Stimulated activated CD8-positive, alpha-beta memory T cell treated with anti-CD3 and anti-CD28 coated beads, Interleukin-4, amount 100 ng/mL, for 24 hours (primary cell): ENCODE results near the gene TTLL13.
A peak's percentile ranks its signal among the peaks of the same experiment; 100 is the strongest.
"Not testable (repeated sequence)": the region's sequence is repeated elsewhere in the genome, so short reads cannot be mapped to it uniquely, and the experiment has no call there.

Source experiments
- DNase-seq: peaks from one replicate; pipeline ENCODE4 v3.0.0-alpha.2; 2020; ENCODE audit warnings: low read depth

TTLL13 gene

GRCh38 chr15:90281637-90282036, 32.3 kb downstream of the TTLL13 start:
- DNase-seq = not testable (repeated sequence)

- DNase-seq = no peak
Measured at GRCh38 chr15:90286678-90287077, 37.3 kb downstream of the TTLL13 start.

GRCh38 chr15:90287101-90287500, 37.7 kb downstream of the TTLL13 start:
- no peak for DNase-seq

- DNase-seq = no peak
Measured at GRCh38 chr15:90287946-90288345, 38.6 kb downstream of the TTLL13 start.

- DNase-seq = no peak
Measured at GRCh38 chr15:90291679-90292356, 42.5 kb downstream of the TTLL13 start.

GRCh38 chr15:90293040-90293810, 43.9 kb downstream of the TTLL13 start:
- DNase-seq = peak; percentile 55

GRCh38 chr15:90294159-90294558, 44.8 kb downstream of the TTLL13 start:
- no peak for DNase-seq

- no peak for DNase-seq
Measured at GRCh38 chr15:90294601-90295269, 45.4 kb downstream of the TTLL13 start.

GRCh38 chr15:90295270-90295648, 45.9 kb downstream of the TTLL13 start:
- no peak for DNase-seq

- DNase-seq = not testable (repeated sequence)
Measured at GRCh38 chr15:90296316-90296884, 47.0 kb downstream of the TTLL13 start.

GRCh38 chr15:90297021-90297420, 47.7 kb downstream of the TTLL13 start:
- no peak for DNase-seq

- DNase-seq = no peak
Measured at GRCh38 chr15:90300541-90300940, 51.2 kb downstream of the TTLL13 start.

GRCh38 chr15:90300988-90301706, 51.8 kb downstream of the TTLL13 start:
- DNase-seq = peak; percentile 50

- no peak for DNase-seq
Measured at GRCh38 chr15:90301707-90302300, 52.4 kb downstream of the TTLL13 start.

GRCh38 chr15:90305355-90305754, 56.0 kb downstream of the TTLL13 start:
- DNase-seq = not testable (repeated sequence)

GRCh38 chr15:90305932-90306331, 56.6 kb downstream of the TTLL13 start:
- DNase-seq = no peak

GRCh38 chr15:90306560-90306959, 57.2 kb downstream of the TTLL13 start:
- peak; percentile 19 for DNase-seq

- no peak for DNase-seq
Measured at GRCh38 chr15:90307661-90308060, 58.3 kb downstream of the TTLL13 start.

- DNase-seq = no peak
Measured at GRCh38 chr15:90309020-90309419, 59.7 kb downstream of the TTLL13 start.
